Left ventricle myocardium inferior (tissue), 1 donor: ENCODE data around the gene TRAPPC11. TPM values are rescaled to one million over a fixed set of nuclear protein-coding genes. Genes with fewer than 3 reads are reported as not detected.

Source experiments
- DNase-seq: peaks from one replicate; pipeline ENCODE4 v3.0.0-alpha.2; 2020
- H3K27ac ChIP-seq: fragments of 200-600 bp; replicated peaks from 2 replicates; pipeline ENCODE4 v1.8.0; 2021
- H3K27me3 ChIP-seq: fragments of 200-600 bp; 2 replicates; pipeline ENCODE4 v1.8.0; 2021; ENCODE audit warnings: low read depth
- H3K36me3 ChIP-seq: fragments of 200-600 bp; 2 replicates; pipeline ENCODE4 v1.8.0; 2021
- H3K4me1 ChIP-seq: fragments of 200-600 bp; 2 replicates; pipeline ENCODE4 v1.8.0; 2021
- H3K4me3 ChIP-seq: fragments of 200-600 bp; 2 replicates; pipeline ENCODE4 v1.8.0; 2021; ENCODE audit warnings: mild to moderate bottlenecking, moderate library complexity
- H3K9me3 ChIP-seq: fragments of 200-600 bp; replicated peaks from 2 replicates; pipeline ENCODE4 v1.8.0; 2021
- intact Hi-C: fragments of 100-400 bp; cut with micrococcal nuclease; formaldehyde crosslinking; loops from one replicate; pipeline ENCODE4 v1.11.0; 2022
- total RNA-seq: library from RNA; stranded (reverse); fragmentation: NEBNext Ultra II Directional; extraction: Animal tissue kit (Norgen Biotek cat#: 25700); gene quantifications from one replicate; pipeline ENCODE4 v1.2.1, GENCODE V29; 2021
- TF ChIP-seq, protein P1 (sequence below): fragments of 200-600 bp; IDR thresholded peaks from 2 replicates; pipeline ENCODE4 v1.8.0; 2021; ENCODE audit warnings: antibody characterized with exemption, mild to moderate bottlenecking, borderline replicate concordance
- donor health status: DM: no; HTN: yes; CAD: no; lungs with severe emphysema.

The TRAPPC11 gene
- total RNA-seq, 1 donor from 2014 or later = 20.5 TPM

DNA sequence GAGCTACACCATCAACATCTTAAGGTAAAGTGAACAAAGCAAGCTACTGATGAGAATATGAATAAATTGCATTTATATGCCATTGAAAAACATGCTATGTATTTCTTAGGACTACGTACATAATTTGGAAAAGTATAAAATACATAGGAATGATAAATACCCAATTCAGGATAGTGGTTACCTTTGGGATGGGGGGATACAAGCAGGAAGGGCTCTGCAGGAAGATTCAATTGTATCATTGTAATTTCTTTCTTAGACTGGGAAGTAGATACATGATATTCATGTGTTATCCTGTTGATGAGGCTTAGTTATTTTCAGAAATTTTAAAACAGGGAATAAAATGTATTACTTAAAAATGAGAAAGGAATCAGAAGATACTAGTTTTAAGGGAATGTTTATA, 43.4 kb downstream of the TRAPPC11 start:
- H3K9me3 ChIP-seq = peaks cover 4% of the 10 kb centered on the region
- H3K4me3 ChIP-seq = no peak overlapping the region
- H3K27me3 ChIP-seq = no peaks in the 10 kb centered on the region
- TF ChIP-seq, protein P1, sequence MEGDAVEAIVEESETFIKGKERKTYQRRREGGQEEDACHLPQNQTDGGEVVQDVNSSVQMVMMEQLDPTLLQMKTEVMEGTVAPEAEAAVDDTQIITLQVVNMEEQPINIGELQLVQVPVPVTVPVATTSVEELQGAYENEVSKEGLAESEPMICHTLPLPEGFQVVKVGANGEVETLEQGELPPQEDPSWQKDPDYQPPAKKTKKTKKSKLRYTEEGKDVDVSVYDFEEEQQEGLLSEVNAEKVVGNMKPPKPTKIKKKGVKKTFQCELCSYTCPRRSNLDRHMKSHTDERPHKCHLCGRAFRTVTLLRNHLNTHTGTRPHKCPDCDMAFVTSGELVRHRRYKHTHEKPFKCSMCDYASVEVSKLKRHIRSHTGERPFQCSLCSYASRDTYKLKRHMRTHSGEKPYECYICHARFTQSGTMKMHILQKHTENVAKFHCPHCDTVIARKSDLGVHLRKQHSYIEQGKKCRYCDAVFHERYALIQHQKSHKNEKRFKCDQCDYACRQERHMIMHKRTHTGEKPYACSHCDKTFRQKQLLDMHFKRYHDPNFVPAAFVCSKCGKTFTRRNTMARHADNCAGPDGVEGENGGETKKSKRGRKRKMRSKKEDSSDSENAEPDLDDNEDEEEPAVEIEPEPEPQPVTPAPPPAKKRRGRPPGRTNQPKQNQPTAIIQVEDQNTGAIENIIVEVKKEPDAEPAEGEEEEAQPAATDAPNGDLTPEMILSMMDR = no peak
- H3K36me3 ChIP-seq = peaks cover 94% of the 10 kb centered on the region
- H3K4me1 ChIP-seq = no peaks in the 10 kb centered on the region
- no peak for DNase-seq
- no peak overlapping the region for H3K27ac ChIP-seq
- intact Hi-C loops = no loop called here

DNA sequence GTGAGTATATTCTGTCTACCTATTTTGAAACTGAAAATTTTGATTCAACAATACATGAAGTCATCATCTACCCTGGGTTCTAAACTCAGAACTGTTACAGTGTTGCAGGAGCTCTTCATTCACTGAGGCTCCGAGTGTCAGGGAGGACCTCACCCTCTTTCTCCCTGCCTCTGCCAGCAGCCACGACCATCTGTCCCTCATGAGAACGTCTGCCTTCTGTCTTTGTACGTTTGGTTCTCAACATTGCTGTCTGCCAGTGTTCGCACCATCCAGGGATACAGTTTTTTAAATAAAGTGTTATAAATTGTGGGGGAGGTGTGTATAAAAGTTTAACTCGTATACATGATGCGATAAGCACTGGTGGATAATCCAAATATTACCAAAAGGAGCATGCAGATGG, 55.5 kb downstream of the TRAPPC11 start:
- TF ChIP-seq, protein P1 = no peak
- Histone ChIP-seq H3K9me3 (no peaks in the 10 kb centered on the region), H3K36me3 (peaks cover 46% of the 10 kb centered on the region), H3K27ac (no peak overlapping the region), H3K4me3 (no peak overlapping the region), H3K27me3 (no peaks in the 10 kb centered on the region), H3K4me1 (no peaks in the 10 kb centered on the region)
- no peak for DNase-seq
- intact Hi-C loops = no loop called here

DNA sequence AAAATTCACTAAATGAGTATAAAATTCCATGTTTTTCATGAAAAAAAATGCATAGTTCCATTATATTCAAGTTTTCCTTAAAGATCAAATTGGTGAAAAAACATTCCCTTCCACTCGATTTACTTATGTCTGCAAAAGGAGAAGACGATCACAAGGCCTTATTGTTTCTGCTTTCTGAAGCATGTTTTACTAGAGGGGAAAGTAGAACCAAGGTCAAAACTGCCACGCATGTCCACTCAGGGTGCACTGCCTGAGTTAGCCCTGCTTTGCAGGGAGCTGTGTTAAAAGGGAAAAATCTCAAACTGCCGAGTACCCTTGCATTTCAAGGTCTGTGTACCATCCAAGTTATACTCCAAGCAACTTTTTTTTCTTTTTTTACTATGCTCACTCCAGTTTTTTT, 57.2 kb downstream of the TRAPPC11 start:
- H3K4me3 ChIP-seq = no peak overlapping the region
- intact Hi-C loops = no loop called here
- H3K4me1 ChIP-seq = no peaks in the 10 kb centered on the region
- H3K27me3 ChIP-seq = no peaks in the 10 kb centered on the region
- TF ChIP-seq, protein P1 = no peak
- H3K9me3 ChIP-seq = peaks cover 10% of the 10 kb centered on the region
- H3K27ac ChIP-seq = no peak overlapping the region
- H3K36me3 ChIP-seq = peaks cover 31% of the 10 kb centered on the region
- no peak for DNase-seq

DNA sequence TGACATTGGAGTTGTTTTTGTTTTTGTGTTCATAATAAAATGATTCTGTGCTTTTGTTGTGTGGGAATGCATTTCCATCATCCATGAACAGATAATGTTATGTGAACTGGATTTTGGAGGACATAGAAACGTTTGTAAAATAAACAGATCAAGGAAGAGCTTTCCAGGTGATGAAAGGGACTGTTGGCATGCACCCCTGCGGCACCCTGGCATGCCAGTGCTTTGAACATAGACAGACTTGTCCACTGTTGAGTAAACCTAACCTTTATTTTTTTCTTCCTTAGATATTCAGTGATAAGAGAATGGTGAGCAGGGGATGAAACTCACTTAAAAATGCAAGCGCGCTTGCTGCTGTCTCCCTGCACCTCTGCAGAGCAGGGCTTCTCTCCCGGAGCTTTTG, 59.8 kb downstream of the TRAPPC11 start:
- peaks cover 6% of the 10 kb centered on the region for H3K36me3 ChIP-seq
- no peaks in the 10 kb centered on the region for H3K27me3 ChIP-seq
- intact Hi-C loops = no loop called here
- TF ChIP-seq, protein P1 = no peak
- H3K4me3 ChIP-seq = no peak overlapping the region
- no peak overlapping the region for H3K27ac ChIP-seq
- no peak for DNase-seq
- peaks cover 10% of the 10 kb centered on the region for H3K9me3 ChIP-seq
- H3K4me1 ChIP-seq = peaks cover 12% of the 10 kb centered on the region

DNA sequence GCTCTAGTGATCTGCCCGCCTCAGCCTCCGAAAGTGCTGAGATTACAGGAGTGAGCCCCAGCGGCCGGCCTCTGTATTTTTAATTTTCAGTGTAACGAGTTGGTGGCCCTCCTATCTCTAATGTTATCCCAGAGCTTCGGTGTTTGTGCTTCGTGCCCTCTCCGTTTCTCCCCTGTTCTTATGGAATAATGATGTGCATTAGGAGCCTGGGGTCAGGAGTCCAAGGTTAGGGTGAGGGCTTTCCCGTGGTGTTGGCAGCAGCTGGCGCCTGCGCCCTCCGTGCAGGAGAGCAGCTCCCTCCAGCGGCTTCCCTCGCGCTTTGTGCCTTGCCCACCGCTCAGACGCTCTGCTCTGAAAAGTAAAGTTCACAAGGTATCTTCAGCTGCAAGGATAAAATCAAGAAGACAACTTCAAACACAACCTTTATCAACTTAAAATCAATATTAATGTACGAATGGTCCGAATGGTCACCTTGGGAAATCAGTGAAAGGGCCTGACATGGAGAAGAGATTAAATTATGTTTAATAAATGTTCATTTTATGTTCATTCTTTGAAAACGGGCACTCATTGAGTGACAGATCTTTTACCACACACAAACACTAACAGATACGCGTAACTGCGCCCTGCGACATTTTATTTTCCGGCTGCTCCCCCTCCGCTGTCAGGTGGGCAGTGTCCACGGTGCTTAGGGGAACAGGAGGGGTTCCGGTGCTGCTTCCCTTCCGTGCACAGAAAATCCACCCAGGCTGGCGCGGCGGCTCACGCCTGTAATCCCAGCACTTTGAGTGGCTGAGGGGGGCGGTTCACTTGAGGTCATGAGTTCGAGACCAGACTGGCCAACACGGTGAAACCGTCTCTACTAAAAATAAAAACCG, 62.4 kb downstream of the TRAPPC11 start:
- Histone ChIP-seq H3K36me3 (no peaks in the 10 kb centered on the region), H3K4me1 (peaks cover 12% of the 10 kb centered on the region), H3K27ac (peak overlapping the region; percentile 77), H3K4me3 (peak overlapping the region; percentile 71), H3K27me3 (no peaks in the 10 kb centered on the region), H3K9me3 (peaks cover 10% of the 10 kb centered on the region)
- TF ChIP-seq, protein P1 = peak; percentile 67
- intact Hi-C loops = no loop called here
- DNase-seq = peak; percentile 70
